K562 (cell line): ENCODE data around the gene VPS35L. TPM values are rescaled to one million over a fixed set of nuclear protein-coding genes. Genes with fewer than 3 reads are reported as not detected.

Experiments used
- CBX2 ChIP-seq: fragments of 200-600 bp; sonication (generic); IDR thresholded peaks from one replicate; pipeline ENCODE4 v1.6.1; 2012; ENCODE audit warnings: mild to moderate bottlenecking, low read length, inconsistent platforms; ENCODE audit not compliant: insufficient read depth, poor library complexity, severe bottlenecking
- HDAC1 ChIP-seq, 2 experiments: fragments of 450-650 bp; IDR thresholded peaks; 2 replicates each; pipeline ENCODE4 v1.6.1; 2016 to 2017; ENCODE audit warnings: inconsistent platforms in 1 of 2, mild to moderate bottlenecking in 1 of 2, moderate library complexity in 1 of 2
- TAF1 ChIP-seq: IDR thresholded peaks from 2 replicates; pipeline ENCODE4 v1.6.1; 2011; ENCODE audit warnings: mild to moderate bottlenecking, low read length, moderate library complexity; ENCODE audit not compliant: insufficient read depth, control insufficient read depth, severe bottlenecking; ENCODE audit errors: extremely low read depth
- polyA plus RNA-seq, 8 experiments: library from polyadenylated mRNA; depleted of rRNA in 4 of 8; stranded (reverse) in 5 of 8; unstranded in 3 of 8; fragments of >200 nt; fragmentation: Nextera tagmentation in 2 of 8; fragmentation: Illumina TruSeq in 1 of 8; extraction: Ambion mirVana in 2 of 8; extraction: Trizol in 1 of 8; gene quantifications; 2 replicates each; pipeline versions ENCODE4 v1.2.1 to v1.2.3, GENCODE V29; 2011 to 2014; ENCODE audit warnings: inconsistent platforms in 1 of 8, missing spikeins in 1 of 8
- total RNA-seq, 7 experiments: library from RNA; depleted of rRNA in 6 of 7; stranded (reverse); fragments of >200 nt in 6 of 7; fragmentation: Illumina TruSeq in 2 of 7; extraction: Trizol in 2 of 7; gene quantifications; 2 replicates each; pipeline versions ENCODE4 v1.2.1 to v1.2.3, GENCODE V29; 2011 to 2021; ENCODE audit warnings: low replicate concordance in 1 of 7
- TF ChIP-seq, protein P1 (sequence below): sonication (generic); formaldehyde crosslinking; IDR thresholded peaks from 2 replicates; pipeline ENCODE4 v1.8.1; 2023; ENCODE audit warnings: mild to moderate bottlenecking, missing genetic modification reagents
- TF ChIP-seq, protein P2 (sequence below): sonication (generic); formaldehyde crosslinking; IDR thresholded peaks from 2 replicates; pipeline ENCODE4 v1.8.0; 2023; ENCODE audit warnings: mild to moderate bottlenecking, missing genetic modification reagents

VPS35L gene
- total and polyA plus RNA-seq, 9 of the 15 experiments (the other 6 are each of a cell fraction or from before 2014, with no cell fraction given), result 10.2 to 30.4 (median 20.1) TPM

DNA sequence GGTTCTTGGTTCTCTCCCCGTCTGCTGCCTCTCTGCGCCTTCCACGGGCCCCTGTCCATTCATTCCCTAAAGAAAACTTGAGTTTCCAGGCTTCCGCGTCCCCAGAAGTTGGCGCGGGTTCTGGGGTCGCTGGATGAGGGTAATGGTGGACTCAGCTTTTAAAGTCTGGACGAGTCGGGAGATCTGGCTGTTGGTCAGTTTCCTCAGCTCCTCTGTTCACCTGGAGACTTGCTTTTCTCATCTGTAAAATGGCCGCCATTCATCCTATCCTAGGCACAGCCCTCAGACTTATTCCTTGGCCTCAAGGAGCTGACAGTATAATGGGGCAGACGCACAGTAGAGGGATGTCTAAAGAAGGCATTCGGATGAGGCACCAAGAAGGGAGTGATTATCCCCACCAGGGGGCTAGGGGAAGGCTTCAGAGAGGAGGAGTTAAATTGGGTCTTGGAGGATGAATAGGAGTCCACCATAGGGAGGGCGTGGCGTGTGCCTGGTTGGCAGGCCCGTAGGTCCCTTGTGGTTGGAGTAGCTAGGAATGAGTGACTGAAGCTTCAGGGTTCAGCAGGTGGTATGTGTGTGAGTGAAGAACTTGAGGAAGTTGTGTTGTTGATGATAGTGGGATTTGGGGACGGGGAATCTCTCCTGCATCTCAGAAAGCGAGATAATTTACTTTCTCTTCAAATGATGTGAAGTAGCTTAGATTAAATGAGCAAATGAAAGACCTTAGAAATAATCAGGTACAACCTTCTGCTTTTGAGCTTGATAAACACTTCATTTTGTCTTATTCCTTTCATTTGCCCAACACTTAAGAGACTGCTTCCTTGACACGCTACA is 652 bp downstream of the VPS35L start (continued):
- TF ChIP-seq, protein P1, sequence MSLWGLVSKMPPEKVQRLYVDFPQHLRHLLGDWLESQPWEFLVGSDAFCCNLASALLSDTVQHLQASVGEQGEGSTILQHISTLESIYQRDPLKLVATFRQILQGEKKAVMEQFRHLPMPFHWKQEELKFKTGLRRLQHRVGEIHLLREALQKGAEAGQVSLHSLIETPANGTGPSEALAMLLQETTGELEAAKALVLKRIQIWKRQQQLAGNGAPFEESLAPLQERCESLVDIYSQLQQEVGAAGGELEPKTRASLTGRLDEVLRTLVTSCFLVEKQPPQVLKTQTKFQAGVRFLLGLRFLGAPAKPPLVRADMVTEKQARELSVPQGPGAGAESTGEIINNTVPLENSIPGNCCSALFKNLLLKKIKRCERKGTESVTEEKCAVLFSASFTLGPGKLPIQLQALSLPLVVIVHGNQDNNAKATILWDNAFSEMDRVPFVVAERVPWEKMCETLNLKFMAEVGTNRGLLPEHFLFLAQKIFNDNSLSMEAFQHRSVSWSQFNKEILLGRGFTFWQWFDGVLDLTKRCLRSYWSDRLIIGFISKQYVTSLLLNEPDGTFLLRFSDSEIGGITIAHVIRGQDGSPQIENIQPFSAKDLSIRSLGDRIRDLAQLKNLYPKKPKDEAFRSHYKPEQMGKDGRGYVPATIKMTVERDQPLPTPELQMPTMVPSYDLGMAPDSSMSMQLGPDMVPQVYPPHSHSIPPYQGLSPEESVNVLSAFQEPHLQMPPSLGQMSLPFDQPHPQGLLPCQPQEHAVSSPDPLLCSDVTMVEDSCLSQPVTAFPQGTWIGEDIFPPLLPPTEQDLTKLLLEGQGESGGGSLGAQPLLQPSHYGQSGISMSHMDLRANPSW (CRISPR knock-in tag), result no peak
- TF ChIP-seq HDAC1 (IDR thresholded peaks at IDR 0.05), result peak in 1 of 2 experiments; percentile 33; a peak in 1 of 4 replicates
- TF ChIP-seq, protein P2, sequence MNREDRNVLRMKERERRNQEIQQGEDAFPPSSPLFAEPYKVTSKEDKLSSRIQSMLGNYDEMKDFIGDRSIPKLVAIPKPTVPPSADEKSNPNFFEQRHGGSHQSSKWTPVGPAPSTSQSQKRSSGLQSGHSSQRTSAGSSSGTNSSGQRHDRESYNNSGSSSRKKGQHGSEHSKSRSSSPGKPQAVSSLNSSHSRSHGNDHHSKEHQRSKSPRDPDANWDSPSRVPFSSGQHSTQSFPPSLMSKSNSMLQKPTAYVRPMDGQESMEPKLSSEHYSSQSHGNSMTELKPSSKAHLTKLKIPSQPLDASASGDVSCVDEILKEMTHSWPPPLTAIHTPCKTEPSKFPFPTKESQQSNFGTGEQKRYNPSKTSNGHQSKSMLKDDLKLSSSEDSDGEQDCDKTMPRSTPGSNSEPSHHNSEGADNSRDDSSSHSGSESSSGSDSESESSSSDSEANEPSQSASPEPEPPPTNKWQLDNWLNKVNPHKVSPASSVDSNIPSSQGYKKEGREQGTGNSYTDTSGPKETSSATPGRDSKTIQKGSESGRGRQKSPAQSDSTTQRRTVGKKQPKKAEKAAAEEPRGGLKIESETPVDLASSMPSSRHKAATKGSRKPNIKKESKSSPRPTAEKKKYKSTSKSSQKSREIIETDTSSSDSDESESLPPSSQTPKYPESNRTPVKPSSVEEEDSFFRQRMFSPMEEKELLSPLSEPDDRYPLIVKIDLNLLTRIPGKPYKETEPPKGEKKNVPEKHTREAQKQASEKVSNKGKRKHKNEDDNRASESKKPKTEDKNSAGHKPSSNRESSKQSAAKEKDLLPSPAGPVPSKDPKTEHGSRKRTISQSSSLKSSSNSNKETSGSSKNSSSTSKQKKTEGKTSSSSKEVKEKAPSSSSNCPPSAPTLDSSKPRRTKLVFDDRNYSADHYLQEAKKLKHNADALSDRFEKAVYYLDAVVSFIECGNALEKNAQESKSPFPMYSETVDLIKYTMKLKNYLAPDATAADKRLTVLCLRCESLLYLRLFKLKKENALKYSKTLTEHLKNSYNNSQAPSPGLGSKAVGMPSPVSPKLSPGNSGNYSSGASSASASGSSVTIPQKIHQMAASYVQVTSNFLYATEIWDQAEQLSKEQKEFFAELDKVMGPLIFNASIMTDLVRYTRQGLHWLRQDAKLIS (CRISPR knock-in tag), result no peak
- TF ChIP-seq CBX2, result no peak
- TF ChIP-seq TAF1, result peak; percentile 63
- TF ChIP-seq, all 486 proteins: peak for 45
